Ovary (tissue), 3 donors: Measurements from ENCODE around the gene RUNX2.

ENCODE experiments used
- POLR2A ChIP-seq: fragments of 450-650 bp; IDR thresholded peaks from one replicate; pipeline ENCODE4 v1.6.1; 2017; ENCODE audit warnings: antibody characterized with exemption, mild to moderate bottlenecking, moderate library complexity
- TF ChIP-seq, protein P1 (sequence below), 3 donors: fragments of 450-650 bp in 2 of 3; fragments of 200-600 bp in 1 of 3; IDR thresholded peaks; one replicate each; pipeline versions ENCODE4 v1.5.1 to v1.8.0; 2016 to 2022; ENCODE audit warnings: antibody characterized with exemption in 3 of 3, mild to moderate bottlenecking in 1 of 3
- donor health status: DM: no; HTN: no; CAD: no.

GRCh38 chr6:45437439-45437815, 109.3 kb downstream of the RUNX2 start:
- TF ChIP-seq, protein P1, sequence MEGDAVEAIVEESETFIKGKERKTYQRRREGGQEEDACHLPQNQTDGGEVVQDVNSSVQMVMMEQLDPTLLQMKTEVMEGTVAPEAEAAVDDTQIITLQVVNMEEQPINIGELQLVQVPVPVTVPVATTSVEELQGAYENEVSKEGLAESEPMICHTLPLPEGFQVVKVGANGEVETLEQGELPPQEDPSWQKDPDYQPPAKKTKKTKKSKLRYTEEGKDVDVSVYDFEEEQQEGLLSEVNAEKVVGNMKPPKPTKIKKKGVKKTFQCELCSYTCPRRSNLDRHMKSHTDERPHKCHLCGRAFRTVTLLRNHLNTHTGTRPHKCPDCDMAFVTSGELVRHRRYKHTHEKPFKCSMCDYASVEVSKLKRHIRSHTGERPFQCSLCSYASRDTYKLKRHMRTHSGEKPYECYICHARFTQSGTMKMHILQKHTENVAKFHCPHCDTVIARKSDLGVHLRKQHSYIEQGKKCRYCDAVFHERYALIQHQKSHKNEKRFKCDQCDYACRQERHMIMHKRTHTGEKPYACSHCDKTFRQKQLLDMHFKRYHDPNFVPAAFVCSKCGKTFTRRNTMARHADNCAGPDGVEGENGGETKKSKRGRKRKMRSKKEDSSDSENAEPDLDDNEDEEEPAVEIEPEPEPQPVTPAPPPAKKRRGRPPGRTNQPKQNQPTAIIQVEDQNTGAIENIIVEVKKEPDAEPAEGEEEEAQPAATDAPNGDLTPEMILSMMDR (IDR thresholded peaks at IDR 0.05): no peak
- no peak for TF ChIP-seq POLR2A
